Hematopoietic multipotent progenitor cell treated with erythropoietin and hydrocortisone succinate and interleukin-3 and kit ligand, for 4 days (in vitro differentiated cells): Measurements from ENCODE around the gene SCFD2.
"Not testable (repeated sequence)": the region's sequence is repeated elsewhere in the genome, so short reads cannot be mapped to it uniquely, and the experiment has no call there.

Source experiments
- DNase-seq: peaks from one replicate; pipeline ENCODE4 v3.0.0-alpha.2; 2015

The SCFD2 gene

GRCh38 chr4:53340145-53340544 lies 25.7 kb downstream of the SCFD2 start:
- not testable (repeated sequence) for DNase-seq

GRCh38 chr4:53334916-53335315 lies 30.9 kb downstream of the SCFD2 start:
- DNase-seq: not testable (repeated sequence)

DNA sequence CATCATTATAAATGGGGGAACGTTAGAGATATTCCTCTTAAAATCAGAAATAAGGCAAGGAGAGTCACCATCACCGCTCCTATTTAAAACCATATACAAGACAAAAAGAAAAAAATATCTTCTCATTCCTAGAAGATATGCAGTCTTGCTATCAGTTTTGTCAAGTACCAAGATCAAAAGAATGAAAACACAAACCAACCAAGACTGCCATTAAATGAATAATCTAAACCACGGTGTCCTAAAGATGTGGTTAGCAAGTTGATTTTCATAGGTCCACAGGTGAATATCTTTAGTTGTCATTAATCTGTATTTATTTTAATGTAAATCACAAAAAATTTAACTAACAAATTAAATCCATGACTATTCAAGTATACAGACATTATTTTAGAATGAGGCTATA lies 39.3 kb downstream of the SCFD2 start:
- no peak for DNase-seq

- DNase-seq: no peak
Measured at GRCh38 chr4:53322696-53323095, 43.2 kb downstream of the SCFD2 start.

GRCh38 chr4:53321984-53322289 lies 43.9 kb downstream of the SCFD2 start:
- no peak for DNase-seq

DNA sequence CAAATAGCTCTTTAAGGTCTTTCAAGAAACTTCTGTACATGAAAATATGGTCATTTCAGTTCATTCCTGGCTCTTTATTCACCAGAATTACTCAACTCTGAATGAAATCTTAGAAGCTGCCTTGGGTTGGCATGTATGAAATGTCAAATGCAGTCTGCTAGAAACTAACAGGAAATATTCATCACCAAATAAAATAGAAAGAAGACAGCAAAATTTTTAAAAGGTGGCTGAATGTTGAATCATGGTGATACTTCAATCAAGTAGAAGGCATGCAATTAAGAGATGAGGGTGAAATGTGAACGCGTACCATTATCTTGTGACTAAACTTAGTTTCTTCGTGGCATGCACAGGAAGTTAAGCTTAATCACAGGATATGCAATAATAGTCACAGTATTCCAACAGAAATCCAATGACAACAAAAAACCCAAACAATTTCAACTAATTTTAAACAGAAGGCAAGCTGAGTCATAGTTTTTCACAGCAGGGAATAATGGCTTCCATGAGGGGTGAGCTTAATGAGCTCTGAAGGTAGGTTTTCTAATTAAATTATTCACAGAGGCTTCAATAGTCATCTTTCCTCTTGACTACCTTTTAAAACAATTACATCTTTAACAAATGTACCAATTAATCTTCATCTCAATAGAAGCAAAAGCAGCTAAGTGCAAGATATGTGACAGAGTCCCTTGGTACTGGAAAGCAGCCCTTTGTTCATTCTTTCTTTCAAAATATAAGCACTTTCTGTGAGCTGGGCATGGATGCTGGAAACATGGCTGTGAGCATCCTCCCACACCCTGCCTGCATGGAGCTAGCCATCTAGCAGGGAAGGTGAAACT lies 44.5 kb downstream of the SCFD2 start:
- peak; percentile 45 for DNase-seq

DNA sequence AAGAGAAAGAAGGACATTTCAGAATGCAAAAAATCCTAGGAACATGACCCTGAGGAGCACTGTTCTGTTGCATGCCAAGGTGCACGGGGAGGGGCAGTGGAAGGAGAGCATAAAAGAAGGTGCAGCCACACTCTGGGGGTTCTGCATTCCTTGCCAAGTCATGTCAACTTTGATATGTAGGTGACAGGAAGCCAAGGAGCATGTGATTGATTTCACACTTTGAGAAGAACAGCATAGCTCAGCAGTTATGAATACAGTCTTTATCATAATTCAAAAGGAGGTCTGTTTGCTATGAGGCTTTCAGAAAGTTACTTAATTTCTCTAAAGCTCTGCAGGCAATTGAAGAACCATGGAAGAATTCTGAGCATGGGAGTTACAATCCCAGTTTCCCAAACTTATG lies 50.6 kb downstream of the SCFD2 start:
- DNase-seq: peak; percentile 13

DNA sequence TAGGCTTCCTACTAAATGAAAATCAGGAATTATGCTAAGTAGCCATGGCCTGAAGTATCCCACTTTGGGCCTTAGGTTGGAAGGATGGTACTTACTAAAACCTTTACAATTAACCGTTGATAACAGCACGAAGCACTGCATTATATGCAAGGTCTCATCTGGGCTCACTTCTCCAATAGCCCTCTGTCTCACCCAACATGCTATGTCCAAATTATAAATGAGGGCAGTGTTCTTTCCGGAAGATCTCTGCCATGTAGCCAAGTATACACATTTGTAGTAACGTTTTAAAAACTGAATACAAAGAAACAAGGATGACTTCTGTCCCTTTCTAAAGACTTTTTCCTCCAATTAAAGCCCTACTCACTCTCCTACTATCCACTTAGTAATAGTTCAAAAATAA lies 51.6 kb downstream of the SCFD2 start:
- no peak for DNase-seq

DNA sequence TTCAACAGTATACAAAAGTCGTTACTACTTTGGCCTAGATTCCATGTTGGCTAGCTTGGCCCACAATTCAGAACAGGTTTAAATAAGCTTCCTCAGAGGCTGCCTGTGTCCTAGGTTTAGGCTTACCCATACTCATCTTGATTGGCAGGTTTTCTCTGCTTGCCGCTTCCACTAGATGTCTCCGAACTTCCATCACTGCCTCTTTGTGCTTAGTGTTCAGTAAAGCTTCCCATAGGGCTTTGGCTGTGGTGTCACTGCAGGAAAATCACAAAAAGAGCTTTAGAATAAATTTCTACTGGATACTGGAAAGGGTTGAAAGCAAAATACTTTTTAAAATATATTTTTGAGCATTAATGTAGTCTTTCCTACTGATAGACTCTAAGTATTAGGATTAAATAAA lies 52.4 kb downstream of the SCFD2 start:
- peak; percentile 19 for DNase-seq

GRCh38 chr4:53309321-53310040 lies 56.4 kb downstream of the SCFD2 start:
- no peak for DNase-seq

DNA sequence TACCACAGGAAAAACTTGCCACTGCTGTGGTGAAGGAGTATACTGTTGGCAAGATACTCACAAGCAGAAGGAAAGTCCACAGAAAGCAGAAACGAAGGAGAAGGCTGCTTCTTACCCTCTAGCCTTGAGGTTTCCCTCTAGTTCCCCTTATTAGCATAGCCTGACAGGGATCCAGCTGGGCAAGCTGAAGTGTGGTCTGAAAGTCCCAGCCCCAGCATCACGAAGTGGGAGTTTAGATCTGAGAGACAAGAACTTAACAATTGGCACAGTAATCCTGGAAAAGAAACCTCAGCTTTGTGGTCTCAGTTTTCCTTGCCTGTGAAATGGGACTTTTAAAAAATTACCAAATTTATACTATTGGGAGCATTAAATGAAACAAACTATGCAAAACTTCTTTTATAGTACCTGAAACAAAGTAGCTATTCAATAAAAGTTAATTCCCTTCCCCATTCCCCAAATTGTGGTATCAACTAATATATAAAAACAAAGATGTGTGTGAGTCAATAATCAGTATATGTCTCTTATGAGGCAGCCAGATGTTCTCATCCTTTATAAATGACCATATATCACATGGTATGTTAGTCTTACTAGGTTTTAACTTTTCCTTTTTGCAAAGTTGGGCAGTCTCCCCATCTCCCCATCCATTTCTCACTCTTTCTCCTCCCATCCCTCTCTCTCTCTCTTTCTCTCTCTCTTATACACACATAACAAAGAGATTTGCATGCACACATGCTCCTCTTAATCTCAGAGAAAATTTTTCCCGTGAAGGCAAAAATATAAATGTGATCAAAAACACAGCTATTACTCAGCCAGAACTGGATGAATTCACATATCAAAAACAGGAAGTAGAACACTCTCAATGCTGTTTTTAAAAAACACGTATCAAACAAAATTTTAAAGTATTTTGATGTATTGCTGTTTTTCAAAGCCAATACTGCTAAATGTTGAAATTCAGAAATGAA lies 57.8 kb downstream of the SCFD2 start:
- peak; percentile 71 for DNase-seq

DNA sequence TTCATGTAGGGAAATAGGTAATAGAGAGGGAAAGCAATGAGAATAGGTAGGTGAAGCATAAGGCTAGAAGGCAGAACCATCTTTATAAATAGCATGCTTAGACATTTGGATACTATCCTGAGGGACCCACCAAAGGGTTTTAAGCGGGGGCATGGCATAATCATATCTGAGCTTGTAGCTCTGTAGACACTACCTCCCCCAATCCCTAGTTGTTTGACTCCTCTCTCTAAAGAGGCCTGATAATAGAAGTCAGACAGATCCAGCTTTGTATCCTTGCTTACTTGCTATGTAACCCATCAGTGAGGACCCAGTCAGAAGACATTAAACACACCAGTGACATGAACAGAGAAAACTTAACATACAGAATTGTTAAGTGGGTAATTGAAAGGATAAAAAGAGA lies 58.7 kb downstream of the SCFD2 start:
- DNase-seq: no peak

- DNase-seq: no peak
Measured at GRCh38 chr4:53306729-53307128, 59.1 kb downstream of the SCFD2 start.

- not testable (repeated sequence) for DNase-seq
Measured at GRCh38 chr4:53292209-53292608, 73.7 kb downstream of the SCFD2 start.

GRCh38 chr4:53281438-53281837 lies 84.4 kb downstream of the SCFD2 start:
- DNase-seq: no peak

DNA sequence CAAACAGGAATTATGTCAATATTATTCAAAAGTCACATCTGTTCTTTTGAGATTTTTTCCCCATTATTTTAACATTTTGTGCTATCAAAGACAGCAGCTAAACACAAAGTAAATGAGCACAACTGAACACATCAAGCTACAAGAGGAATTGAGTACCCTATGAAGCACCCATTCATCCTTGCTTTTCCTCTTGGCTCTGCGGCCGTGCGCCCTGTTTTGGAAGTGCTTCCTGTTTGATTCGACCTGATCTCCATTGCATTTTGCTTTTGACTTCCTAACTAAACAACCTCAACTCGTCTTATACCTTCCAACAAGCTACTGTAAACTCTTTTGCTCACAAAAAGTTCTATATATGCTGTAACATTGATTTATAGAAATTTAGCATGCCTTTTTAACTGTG lies 85.0 kb downstream of the SCFD2 start:
- DNase-seq: no peak

DNA sequence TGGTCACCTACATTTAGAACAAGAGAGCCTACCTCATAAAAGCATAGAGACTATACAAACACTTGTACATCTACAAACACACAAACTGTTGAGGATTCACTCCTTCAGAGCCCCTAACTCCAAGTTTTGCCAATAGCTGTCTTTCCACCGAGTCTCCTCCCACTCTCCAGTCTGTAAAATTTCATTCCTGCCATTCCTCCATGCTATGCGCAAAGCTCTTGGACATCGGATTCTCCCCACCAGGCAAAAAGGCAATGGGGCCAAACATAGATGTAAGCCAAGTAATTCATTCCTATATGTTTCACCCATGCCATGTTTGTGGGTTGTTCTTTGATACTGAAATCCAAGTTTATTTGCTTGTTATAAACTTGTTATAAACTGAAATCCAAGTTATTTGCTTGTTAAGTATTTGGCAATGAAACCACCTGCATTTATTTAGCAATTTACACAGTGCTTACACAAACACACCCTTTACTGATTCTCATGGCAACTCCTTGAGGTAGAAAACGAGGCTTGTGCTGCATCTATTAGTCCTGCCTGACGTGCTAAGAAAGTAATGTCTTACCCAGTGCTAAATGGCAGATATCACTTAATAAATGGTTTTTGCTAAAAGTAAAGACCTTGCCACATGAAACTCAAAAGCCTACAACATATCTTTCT lies 91.1 kb downstream of the SCFD2 start:
- DNase-seq: no peak

GRCh38 chr4:53273726-53274125 lies 92.1 kb downstream of the SCFD2 start:
- no peak for DNase-seq

DNA sequence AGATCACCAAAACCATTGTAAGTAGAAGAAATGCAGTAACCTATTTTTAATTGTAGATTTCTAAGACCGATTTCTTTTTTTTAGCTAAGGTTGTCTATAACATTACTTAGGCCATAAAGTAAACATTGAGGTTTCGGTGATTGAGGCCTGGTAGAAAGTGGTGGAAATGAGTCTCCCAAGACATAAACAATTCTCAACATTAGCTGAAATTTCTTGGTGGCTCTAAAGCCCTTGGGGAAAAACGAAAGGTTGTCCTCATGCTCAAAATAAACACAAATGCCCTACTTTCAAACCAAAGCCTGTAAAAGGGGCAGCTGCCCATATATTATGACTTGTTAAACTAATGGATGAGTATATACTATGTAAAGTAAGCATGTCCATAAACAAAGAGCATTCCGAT lies 98.8 kb downstream of the SCFD2 start:
- no peak for DNase-seq

DNA sequence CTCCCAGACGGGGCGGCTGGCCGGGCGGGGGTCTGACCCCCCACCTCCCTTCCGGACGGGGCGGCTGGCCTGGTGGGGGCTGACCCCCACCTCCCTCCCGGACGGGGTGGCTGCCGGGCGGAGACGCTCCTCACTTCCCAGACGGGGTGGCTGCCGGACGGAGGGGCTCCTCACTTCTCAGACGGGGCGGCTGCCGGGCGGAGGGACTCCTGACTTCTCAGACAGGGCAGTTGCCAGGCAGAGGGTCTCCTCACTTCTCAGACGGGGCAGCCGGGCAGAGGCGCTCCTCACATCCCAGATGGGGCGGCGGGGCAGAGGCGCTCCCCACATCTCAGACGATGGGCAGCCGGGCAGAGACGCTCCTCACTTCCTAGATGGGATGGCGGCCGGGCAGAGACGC lies 109.9 kb downstream of the SCFD2 start:
- DNase-seq: not testable (repeated sequence)

DNA sequence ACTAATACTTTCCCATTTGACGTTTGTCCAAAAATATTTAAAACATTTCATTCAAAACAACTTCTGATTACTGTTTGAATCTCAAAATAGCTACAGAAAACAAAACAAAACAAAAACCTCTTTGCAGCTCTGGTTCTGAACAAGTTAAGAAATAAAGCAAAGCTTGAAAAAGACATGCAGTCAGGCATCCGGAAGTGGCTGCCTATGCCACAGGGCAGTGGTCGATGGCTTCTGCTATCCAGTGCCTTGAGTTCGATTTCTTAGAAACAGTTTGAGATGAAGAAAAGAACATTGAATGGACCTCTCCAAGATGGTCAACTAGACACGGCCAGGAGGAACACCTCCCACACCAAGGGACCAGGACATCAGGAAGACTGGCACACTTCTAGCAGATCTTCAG lies 125.3 kb downstream of the SCFD2 start:
- DNase-seq: no peak

- DNase-seq: not testable (repeated sequence)
Measured at GRCh38 chr4:53238352-53238751, 127.5 kb downstream of the SCFD2 start.

DNA sequence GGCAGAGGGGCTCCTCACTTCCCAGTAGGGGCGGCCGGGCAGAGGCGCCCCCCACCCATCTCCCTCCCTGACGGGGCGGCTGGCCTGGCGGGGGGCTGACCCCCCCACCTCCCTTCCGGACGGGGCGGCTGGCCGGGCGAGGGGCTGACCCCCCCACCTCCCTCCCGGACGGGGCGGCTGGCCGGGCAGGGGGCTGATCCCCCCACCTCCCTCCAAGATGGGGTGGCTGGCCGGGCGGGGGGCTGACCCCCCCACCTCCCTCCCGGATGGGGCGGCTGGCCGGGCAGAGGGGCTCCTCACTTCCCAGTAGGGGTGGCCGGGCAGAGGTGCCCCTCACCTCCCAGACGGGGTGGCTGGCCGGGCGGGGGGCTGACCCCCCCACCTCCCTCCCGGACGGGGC lies 128.1 kb downstream of the SCFD2 start:
- DNase-seq: not testable (repeated sequence)
